Fibroblast of skin of scalp (primary cell): ENCODE results near the gene GPRC5B.

Experiments used
- DNase-seq: peaks from one replicate; pipeline ENCODE4 v3.0.0-alpha.2; 2013

The GPRC5B gene

GRCh38 chr16:19898166-19898565, 13.5 kb upstream of the GPRC5B start:
- no peak for DNase-seq

GRCh38 chr16:19896951-19897350, 12.3 kb upstream of the GPRC5B start:
- DNase-seq: no peak

GRCh38 chr16:19894586-19894985, 9.9 kb upstream of the GPRC5B start:
- DNase-seq: no peak

GRCh38 chr16:19892902-19893301, 8.3 kb upstream of the GPRC5B start:
- no peak for DNase-seq

- no peak for DNase-seq
Observed at GRCh38 chr16:19890901-19891300, 6.3 kb upstream of the GPRC5B start.

GRCh38 chr16:19888834-19889233, 4.2 kb upstream of the GPRC5B start:
- DNase-seq: no peak

GRCh38 chr16:19886073-19886941, 1.7 kb upstream of the GPRC5B start:
- peak; percentile 74 for DNase-seq

GRCh38 chr16:19885451-19886072, 914 bp upstream of the GPRC5B start:
- DNase-seq: no peak

GRCh38 chr16:19883966-19884485, 622 bp downstream of the GPRC5B start:
- no peak for DNase-seq

GRCh38 chr16:19883296-19883965, 1.2 kb downstream of the GPRC5B start:
- no peak for DNase-seq

- DNase-seq: no peak
Observed at GRCh38 chr16:19882646-19883045, 2.0 kb downstream of the GPRC5B start.

- DNase-seq: no peak
Observed at GRCh38 chr16:19882186-19882585, 2.5 kb downstream of the GPRC5B start.

- no peak for DNase-seq
Observed at GRCh38 chr16:19881783-19882182, 2.9 kb downstream of the GPRC5B start.

- no peak for DNase-seq
Observed at GRCh38 chr16:19881028-19881427, 3.6 kb downstream of the GPRC5B start.

GRCh38 chr16:19879241-19879792, 5.3 kb downstream of the GPRC5B start:
- DNase-seq: no peak

- no peak for DNase-seq
Observed at GRCh38 chr16:19878757-19879156, 5.9 kb downstream of the GPRC5B start.

- no peak for DNase-seq
Observed at GRCh38 chr16:19876501-19877059, 8.1 kb downstream of the GPRC5B start.

- no peak for DNase-seq
Observed at GRCh38 chr16:19875900-19876299, 8.7 kb downstream of the GPRC5B start.

GRCh38 chr16:19874851-19875546, 9.6 kb downstream of the GPRC5B start:
- no peak for DNase-seq

- no peak for DNase-seq
Observed at GRCh38 chr16:19874026-19874425, 10.6 kb downstream of the GPRC5B start.

GRCh38 chr16:19872935-19873334, 11.7 kb downstream of the GPRC5B start:
- no peak for DNase-seq
